Lower leg skin (tissue), 3 donors: Measurements from ENCODE around the gene FGF12.

ENCODE experiments used
- CTCF ChIP-seq, 3 donors: fragments of 450-650 bp; IDR thresholded peaks; one replicate each; pipeline ENCODE4 v1.5.1; 2016; ENCODE audit warnings: antibody characterized with exemption in 3 of 3, mild to moderate bottlenecking in 3 of 3, moderate library complexity in 2 of 3
- POLR2A ChIP-seq, 2 donors: fragments of 450-650 bp; IDR thresholded peaks; one replicate each; pipeline ENCODE4 v1.6.1; 2016 to 2017; ENCODE audit warnings: antibody characterized with exemption in 2 of 2, mild to moderate bottlenecking in 1 of 2, moderate library complexity in 1 of 2

DNA sequence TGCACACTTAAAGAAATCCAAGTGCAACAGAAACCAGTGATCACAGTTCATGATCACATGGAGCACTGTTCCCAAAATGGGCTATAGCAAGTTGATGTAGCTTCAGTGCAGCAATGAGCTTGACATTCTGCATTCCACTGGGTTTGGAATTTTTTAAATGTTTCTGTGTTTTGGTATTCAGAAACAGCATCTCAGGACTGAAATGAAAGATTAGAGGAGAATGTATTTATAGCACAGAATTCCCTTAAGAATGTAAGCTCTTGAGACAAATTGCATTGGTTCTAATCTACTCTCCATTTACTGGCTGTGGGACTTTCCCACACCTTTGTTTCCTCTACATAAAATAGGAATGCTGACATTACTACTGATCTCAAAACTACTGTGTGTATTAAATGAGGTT, 162.7 kb downstream of the FGF12 start:
- TF ChIP-seq CTCF (IDR thresholded peaks at IDR 0.05) (no peak), POLR2A (IDR thresholded peaks at IDR 0.05) (no peak)
